Measurements from ENCODE around the gene GPNMB.

DNA sequence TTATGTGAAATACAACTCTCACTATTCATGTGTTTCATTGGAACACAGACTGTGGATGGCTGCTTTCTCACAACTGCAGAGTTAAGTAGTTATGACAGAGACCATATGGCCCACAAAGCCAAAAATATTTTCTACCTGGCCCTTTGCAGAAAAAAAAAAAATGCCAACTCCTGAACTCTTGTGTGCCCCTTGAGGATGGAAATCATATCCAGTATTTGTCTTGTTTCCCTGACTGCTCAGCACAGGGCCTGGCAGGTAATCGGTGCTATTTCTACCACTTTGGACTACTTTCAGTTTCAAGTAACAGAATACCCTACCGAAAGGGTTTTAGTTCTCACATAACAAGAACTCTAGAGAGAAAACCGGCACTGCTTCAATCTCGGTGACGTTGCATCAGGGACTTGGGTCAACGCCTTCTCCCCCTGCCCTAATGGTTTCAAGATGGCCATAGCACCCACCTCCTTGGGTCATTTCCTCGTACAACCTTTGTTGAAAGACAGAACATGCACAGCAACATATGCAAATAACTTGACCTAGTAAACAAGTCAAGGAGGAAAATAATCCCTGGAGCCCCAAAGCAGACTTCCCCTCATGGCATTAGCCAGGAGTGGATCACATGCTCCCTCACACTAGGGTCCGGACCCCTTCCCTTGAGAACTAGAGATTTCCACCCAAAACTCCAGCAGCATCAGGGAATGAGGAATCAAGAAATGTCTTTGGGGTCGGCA, 11.8 kb upstream of the GPNMB start:
- TF ChIP-seq, protein P1, sequence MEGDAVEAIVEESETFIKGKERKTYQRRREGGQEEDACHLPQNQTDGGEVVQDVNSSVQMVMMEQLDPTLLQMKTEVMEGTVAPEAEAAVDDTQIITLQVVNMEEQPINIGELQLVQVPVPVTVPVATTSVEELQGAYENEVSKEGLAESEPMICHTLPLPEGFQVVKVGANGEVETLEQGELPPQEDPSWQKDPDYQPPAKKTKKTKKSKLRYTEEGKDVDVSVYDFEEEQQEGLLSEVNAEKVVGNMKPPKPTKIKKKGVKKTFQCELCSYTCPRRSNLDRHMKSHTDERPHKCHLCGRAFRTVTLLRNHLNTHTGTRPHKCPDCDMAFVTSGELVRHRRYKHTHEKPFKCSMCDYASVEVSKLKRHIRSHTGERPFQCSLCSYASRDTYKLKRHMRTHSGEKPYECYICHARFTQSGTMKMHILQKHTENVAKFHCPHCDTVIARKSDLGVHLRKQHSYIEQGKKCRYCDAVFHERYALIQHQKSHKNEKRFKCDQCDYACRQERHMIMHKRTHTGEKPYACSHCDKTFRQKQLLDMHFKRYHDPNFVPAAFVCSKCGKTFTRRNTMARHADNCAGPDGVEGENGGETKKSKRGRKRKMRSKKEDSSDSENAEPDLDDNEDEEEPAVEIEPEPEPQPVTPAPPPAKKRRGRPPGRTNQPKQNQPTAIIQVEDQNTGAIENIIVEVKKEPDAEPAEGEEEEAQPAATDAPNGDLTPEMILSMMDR (IDR thresholded peaks at IDR 0.05): no peak
- TF ChIP-seq POLR2AphosphoS5 (IDR thresholded peaks at IDR 0.05): no peak
